Endodermal cell (in vitro differentiated cells): Measurements from ENCODE around the gene RPS28. TPM values are rescaled to one million over a fixed set of nuclear protein-coding genes. Genes with fewer than 3 reads are reported as not detected.
A peak's percentile ranks its signal among the peaks of the same experiment; 100 is the strongest.

Source experiments
- DNase-seq: peaks from one replicate; pipeline ENCODE4 v3.0.0-alpha.2; 2017
- H3K27ac ChIP-seq: 2 replicates; pipeline ENCODE4 v1.5.1; 2013; ENCODE audit warnings: mild to moderate bottlenecking, low read depth, low read length, moderate library complexity
- H3K27me3 ChIP-seq: 2 replicates; pipeline ENCODE4 v1.6.1; 2013; ENCODE audit warnings: mild to moderate bottlenecking, low read length, moderate library complexity; ENCODE audit not compliant: insufficient read depth, control insufficient read depth, poor library complexity, severe bottlenecking
- H3K36me3 ChIP-seq: 2 replicates; pipeline ENCODE4 v1.7.0; 2013; ENCODE audit warnings: mild to moderate bottlenecking, low read length, moderate library complexity; ENCODE audit not compliant: control insufficient read depth, insufficient read depth
- H3K4me1 ChIP-seq: one replicate; pipeline ENCODE4 v1.7.0; 2013; ENCODE audit warnings: low read length; ENCODE audit not compliant: control insufficient read depth, insufficient read depth
- H3K4me3 ChIP-seq: 2 replicates; pipeline ENCODE4 v1.5.1; 2013; ENCODE audit warnings: mild to moderate bottlenecking, low read length, moderate library complexity
- H3K9ac ChIP-seq: 2 replicates; pipeline ENCODE4 v1.6.1; 2013; ENCODE audit warnings: mild to moderate bottlenecking, low read length, moderate library complexity; ENCODE audit not compliant: poor library complexity, severe bottlenecking; ENCODE audit errors: extremely low read depth
- H3K9me3 ChIP-seq: 2 replicates; pipeline ENCODE4 v1.6.1; 2013; ENCODE audit warnings: mild to moderate bottlenecking, low read length, moderate library complexity; ENCODE audit not compliant: control insufficient read depth
- H3K27ac Mint-ChIP-seq: 2 replicates; pipeline ENCODE4 v1.8.0; 2020; ENCODE audit warnings: mixed read lengths
- H3K27me3 Mint-ChIP-seq: 2 replicates; pipeline ENCODE4 v1.8.0; 2021; ENCODE audit warnings: mild to moderate bottlenecking, mixed read lengths; ENCODE audit not compliant: insufficient read depth
- H3K36me3 Mint-ChIP-seq: 2 replicates; pipeline ENCODE4 v1.8.0; 2020; ENCODE audit warnings: low read depth, mixed read lengths
- H3K4me1 Mint-ChIP-seq: 2 replicates; pipeline ENCODE4 v1.8.0; 2020; ENCODE audit warnings: mixed read lengths
- H3K4me3 Mint-ChIP-seq: 2 replicates; pipeline ENCODE4 v1.8.0; 2020; ENCODE audit warnings: mild to moderate bottlenecking, moderate library complexity, mixed read lengths
- H3K9me3 Mint-ChIP-seq: 2 replicates; pipeline ENCODE4 v1.8.0; 2020; ENCODE audit warnings: mild to moderate bottlenecking, mixed read lengths
- CTCF ChIP-seq: fragments of 200-600 bp; sonication (generic); conservative IDR thresholded peaks from 2 replicates; pipeline ENCODE4 v1.5.0; 2021; ENCODE audit warnings: antibody characterized with exemption, mild to moderate bottlenecking
- WGBS, 2 experiments: methylation state at CpG; one replicate each; pipeline versions ENCODE4 v1.1.5 to v1.1.7; 2013; ENCODE audit warnings: missing lambda C conversion rate in 2 of 2, mixed read lengths in 1 of 2; ENCODE audit not compliant: insufficient coverage in 1 of 2, insufficient read length in 1 of 2; 5-methylcytosine and 5-hydroxymethylcytosine counted together
- total RNA-seq, 2 donors: library from RNA; stranded (reverse); fragmentation: NEBNext Ultra II Directional in 1 of 2; extraction: Animal tissue kit (Norgen Biotek cat#: 25700) in 1 of 2; gene quantifications; 2 replicates in 1 of 2; 3 replicates in 1 of 2; pipeline ENCODE4 v1.2.1, GENCODE V29; 2021

RPS28 gene
- total RNA-seq, 2 donors from 2014 or later = 1,512 to 1,809 TPM

- H3K9me3 Mint-ChIP-seq = peaks cover 9% of the 10 kb centered on the region
- Histone ChIP-seq H3K9me3 (no peaks in the 10 kb centered on the region), H3K9ac (no peak overlapping the region), H3K27me3 (no peaks in the 10 kb centered on the region), H3K36me3 (peaks cover 24% of the 10 kb centered on the region), H3K4me3 (no peak overlapping the region), H3K4me1 (peaks cover 6% of the 10 kb centered on the region), H3K27ac (no peak overlapping the region)
- H3K4me3 Mint-ChIP-seq = no peak overlapping the region
- H3K4me1 Mint-ChIP-seq = peaks cover 14% of the 10 kb centered on the region
- H3K36me3 Mint-ChIP-seq = peaks cover 17% of the 10 kb centered on the region
- no peak for TF ChIP-seq CTCF
- peaks cover 20% of the 10 kb centered on the region for H3K27me3 Mint-ChIP-seq
- no peak for DNase-seq
- WGBS, 2 experiments = 90 to 100% methylated on average over 2 to 3 of the region's 3 CpGs
- no peak overlapping the region for H3K27ac Mint-ChIP-seq
These were observed 4.2 kb downstream of the RPS28 start for GRCh38 chr19:8325454-8325853.

GRCh38 chr19:8329996-8330395 lies 8.7 kb downstream of the RPS28 start:
- Histone ChIP-seq H3K9me3 (no peaks in the 10 kb centered on the region), H3K4me1 (no peaks in the 10 kb centered on the region), H3K27me3 (peaks cover 34% of the 10 kb centered on the region), H3K9ac (no peak overlapping the region), H3K27ac (no peak overlapping the region), H3K4me3 (no peak overlapping the region), H3K36me3 (no peaks in the 10 kb centered on the region)
- H3K36me3 Mint-ChIP-seq = no peaks in the 10 kb centered on the region
- H3K27me3 Mint-ChIP-seq = peaks cover 56% of the 10 kb centered on the region
- H3K9me3 Mint-ChIP-seq = peaks cover 9% of the 10 kb centered on the region
- 71 to 83% methylated on average over 3 of the region's 3 CpGs for WGBS, 2 experiments
- no peak overlapping the region for H3K27ac Mint-ChIP-seq
- H3K4me1 Mint-ChIP-seq = peaks cover 1% of the 10 kb centered on the region
- no peak for DNase-seq
- H3K4me3 Mint-ChIP-seq = no peak overlapping the region
- TF ChIP-seq CTCF = no peak

GRCh38 chr19:8331263-8331845 lies 10.1 kb downstream of the RPS28 start:
- Mint-ChIP-seq H3K27ac (no peak overlapping the region), H3K27me3 (peaks cover 65% of the 10 kb centered on the region)
- 67 to 84% methylated on average over 2 to 8 of the region's 8 CpGs for WGBS, 2 experiments

More at GRCh38 chr19:8331263-8331845, 10.1 kb downstream of the RPS28 start:
- H3K4me1 ChIP-seq = no peaks in the 10 kb centered on the region
- no peaks in the 10 kb centered on the region for H3K9me3 ChIP-seq
- DNase-seq = peak; percentile 39
- peaks cover 7% of the 10 kb centered on the region for H3K9me3 Mint-ChIP-seq
- H3K4me1 Mint-ChIP-seq = peaks cover 1% of the 10 kb centered on the region
- H3K36me3 Mint-ChIP-seq = no peaks in the 10 kb centered on the region
- H3K27ac ChIP-seq = no peak overlapping the region
- H3K9ac ChIP-seq = no peak overlapping the region
- H3K36me3 ChIP-seq = no peaks in the 10 kb centered on the region
- peaks cover 45% of the 10 kb centered on the region for H3K27me3 ChIP-seq
- H3K4me3 ChIP-seq = no peak overlapping the region
- H3K4me3 Mint-ChIP-seq = no peak overlapping the region
- TF ChIP-seq CTCF = no peak
